RWPE1 (cell line): ENCODE data around the gene TPPP2.

ENCODE experiments used
- CTCF ChIA-PET: fragments of 350-600 bp; sonication (Branson Sonifier 250); formaldehyde crosslinking; extraction: SDS; loops from one replicate; lab custom pipeline; 2021; lab: Yijun Ruan, JAX
- POLR2A ChIA-PET: fragments of 400-600 bp; formaldehyde crosslinking; extraction: SDS; loops from one replicate; lab custom pipeline; 2020; ENCODE audit warnings: antibody characterized with exemption; ENCODE audit not compliant: low non-redundant PET; lab: Yijun Ruan, JAX
- DNase-seq: peaks from one replicate; pipeline ENCODE4 v3.0.0; 2012; ENCODE audit warnings: low spot score
- H3K27ac ChIP-seq: fragments of 450-650 bp; 2 replicates; pipeline ENCODE4 v1.5.1; 2017
- TF ChIP-seq, protein P1 (sequence below): fragments of 450-650 bp; conservative IDR thresholded peaks from 2 replicates; pipeline ENCODE4 v1.5.1; 2017; ENCODE audit warnings: low read depth, mild to moderate bottlenecking

TPPP2 gene

DNA sequence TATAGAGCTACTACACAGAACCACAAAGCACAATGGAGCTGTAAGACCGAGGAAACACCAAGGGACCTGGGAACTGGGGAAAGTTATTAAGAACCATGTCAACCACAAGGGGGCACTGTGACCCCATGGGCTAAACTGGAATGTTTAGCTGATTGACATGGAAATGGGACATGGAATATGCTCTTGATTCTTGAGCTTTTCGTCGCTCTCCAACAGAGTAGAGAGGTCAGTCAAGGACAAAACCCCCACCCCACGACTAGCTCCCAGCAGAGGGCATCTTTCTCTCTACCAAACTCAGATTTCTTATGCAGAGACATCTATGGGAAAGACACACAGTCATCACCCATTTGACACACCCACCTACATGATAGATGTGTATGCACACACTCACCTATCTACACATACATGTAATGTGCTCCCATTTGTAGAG lies 15.2 kb upstream of the TPPP2 start:
- ChIA-PET CTCF (interaction anchor here (0.5 to 5.9 kb wide), 29 partner anchors 8 to 598 kb away, joined by 3 to 83 read pairs (median 5); partner anchors contain the start of genes ARHGEF40, NDRG2, RNASE7 and RNASE8), POLR2A (interaction anchor here (0.9 kb wide), 1 partner anchor 27 kb away, joined by 3 read pairs; the partner anchor contains the start of gene RNASE7)
- H3K27ac ChIP-seq, result no peak overlapping the region
- DNase-seq, result peak; percentile 75
- TF ChIP-seq, protein P1, sequence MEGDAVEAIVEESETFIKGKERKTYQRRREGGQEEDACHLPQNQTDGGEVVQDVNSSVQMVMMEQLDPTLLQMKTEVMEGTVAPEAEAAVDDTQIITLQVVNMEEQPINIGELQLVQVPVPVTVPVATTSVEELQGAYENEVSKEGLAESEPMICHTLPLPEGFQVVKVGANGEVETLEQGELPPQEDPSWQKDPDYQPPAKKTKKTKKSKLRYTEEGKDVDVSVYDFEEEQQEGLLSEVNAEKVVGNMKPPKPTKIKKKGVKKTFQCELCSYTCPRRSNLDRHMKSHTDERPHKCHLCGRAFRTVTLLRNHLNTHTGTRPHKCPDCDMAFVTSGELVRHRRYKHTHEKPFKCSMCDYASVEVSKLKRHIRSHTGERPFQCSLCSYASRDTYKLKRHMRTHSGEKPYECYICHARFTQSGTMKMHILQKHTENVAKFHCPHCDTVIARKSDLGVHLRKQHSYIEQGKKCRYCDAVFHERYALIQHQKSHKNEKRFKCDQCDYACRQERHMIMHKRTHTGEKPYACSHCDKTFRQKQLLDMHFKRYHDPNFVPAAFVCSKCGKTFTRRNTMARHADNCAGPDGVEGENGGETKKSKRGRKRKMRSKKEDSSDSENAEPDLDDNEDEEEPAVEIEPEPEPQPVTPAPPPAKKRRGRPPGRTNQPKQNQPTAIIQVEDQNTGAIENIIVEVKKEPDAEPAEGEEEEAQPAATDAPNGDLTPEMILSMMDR, result peak; percentile 90

DNA sequence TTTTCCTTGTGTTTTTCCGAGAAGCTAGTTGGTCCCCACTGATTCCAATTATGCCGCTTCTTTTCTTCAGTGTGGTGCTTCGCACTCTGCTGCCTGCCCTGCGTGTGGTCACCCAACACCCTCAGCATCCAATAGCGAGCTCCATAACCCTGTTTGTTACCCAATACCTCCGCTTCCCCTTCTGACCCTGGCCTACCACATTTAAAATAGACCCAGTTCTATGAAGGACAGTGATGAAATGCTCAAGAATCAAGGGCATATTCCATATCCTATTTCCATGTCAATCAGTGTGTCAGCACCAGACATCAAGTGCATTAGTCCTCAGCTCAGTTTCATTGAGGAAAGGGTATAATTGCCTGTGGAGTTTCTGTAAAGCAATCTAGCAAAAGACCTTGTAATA lies 14.7 kb upstream of the TPPP2 start:
- CTCF ChIA-PET, result interaction anchor here (0.6 to 5.9 kb wide), 26 partner anchors 7 to 185 kb away, joined by 3 to 83 read pairs (median 5); partner anchors contain the start of genes ARHGEF40, NDRG2, RNASE7 and RNASE8
- no peak overlapping the region for H3K27ac ChIP-seq
- DNase-seq, result no peak
- POLR2A ChIA-PET, result no interaction called here
- TF ChIP-seq, protein P1, result no peak

DNA sequence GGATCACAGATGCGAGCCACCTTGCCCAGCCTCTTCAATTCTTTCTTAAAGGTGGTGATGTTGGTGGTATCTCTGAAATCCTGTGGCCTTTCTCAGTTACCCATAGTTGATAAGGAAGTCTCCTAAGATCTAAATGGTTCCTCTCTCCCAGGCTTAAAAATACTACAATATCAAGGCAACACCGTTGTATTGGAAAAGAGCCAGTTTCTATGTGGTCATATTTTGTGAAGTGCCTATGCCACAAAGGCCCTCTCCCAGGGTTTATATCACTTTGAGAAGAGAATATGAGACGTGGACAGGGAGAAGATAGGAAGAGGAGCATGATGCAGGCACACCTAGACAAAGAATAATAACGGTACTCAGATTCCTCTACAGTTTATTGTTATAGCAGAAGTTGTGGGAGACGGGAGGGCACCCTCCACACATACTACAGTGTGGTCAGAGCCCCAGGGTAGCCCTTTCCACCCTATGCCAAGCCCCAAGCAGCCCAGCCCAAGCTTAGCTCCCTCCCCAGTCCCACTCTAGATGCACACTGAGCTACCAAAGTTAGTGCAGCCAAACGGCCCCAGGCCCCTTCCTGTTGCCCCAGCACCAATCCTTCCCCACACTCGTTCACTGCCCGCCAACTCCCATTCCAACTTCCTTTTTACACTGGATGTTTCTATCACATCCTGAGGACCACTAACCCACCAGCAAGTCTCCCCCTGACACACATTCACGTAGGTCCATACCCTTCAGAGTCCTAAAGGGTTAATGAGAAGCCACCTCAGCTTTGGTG lies 13.4 kb upstream of the TPPP2 start:
- ChIA-PET CTCF (interaction anchor here (3.0 to 5.9 kb wide), 2 partner anchors 24 to 76 kb away, joined by 23 to 83 read pairs; partner anchors contain the start of gene RNASE7), POLR2A (no interaction called here)
- TF ChIP-seq, protein P1, result no peak
- DNase-seq, result no peak
- H3K27ac ChIP-seq, result no peak overlapping the region

DNA sequence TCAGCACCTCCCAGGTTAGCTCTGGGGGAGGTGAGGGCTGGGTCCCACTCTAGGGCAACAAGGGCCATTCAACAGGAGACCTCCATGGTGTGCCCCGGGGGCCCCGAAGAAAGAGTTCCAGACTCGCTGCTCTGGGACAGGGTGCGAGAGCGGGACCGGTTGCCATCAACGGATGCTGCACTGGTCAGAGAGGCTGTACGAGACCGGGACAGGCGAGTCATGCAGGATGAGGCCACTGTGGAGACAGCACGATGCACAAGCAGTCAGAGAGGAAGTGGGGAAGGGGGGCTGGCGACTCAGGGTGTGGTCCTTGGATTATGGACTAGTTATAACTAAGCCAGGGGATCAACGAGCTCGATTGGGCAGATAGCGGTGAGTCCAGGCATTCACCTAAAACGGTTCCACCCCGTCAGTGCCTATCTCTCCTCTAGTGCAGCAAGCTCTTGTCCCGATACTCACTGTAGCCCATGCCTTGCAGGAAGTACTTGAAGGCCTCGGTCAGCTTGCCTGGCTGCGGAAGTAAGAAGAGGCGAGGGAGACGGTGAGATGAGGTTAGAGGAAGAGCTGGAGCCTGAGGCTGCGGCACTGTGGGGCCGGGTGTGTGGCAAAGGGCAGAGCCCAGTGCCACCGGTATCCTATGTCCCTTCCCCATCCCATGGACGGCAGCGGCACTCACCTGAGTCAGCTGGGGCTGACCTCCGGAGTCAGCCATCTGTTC lies 12.3 kb upstream of the TPPP2 start:
- TF ChIP-seq, protein P1, result no peak
- no peak for DNase-seq
- ChIA-PET POLR2A (no interaction called here), CTCF (interaction anchor here (0.6 to 5.9 kb wide), 2 partner anchors 23 to 40 kb away, joined by 6 to 83 read pairs; partner anchors contain the start of genes RNASE7 and RNASE8)
- no peak overlapping the region for H3K27ac ChIP-seq

DNA sequence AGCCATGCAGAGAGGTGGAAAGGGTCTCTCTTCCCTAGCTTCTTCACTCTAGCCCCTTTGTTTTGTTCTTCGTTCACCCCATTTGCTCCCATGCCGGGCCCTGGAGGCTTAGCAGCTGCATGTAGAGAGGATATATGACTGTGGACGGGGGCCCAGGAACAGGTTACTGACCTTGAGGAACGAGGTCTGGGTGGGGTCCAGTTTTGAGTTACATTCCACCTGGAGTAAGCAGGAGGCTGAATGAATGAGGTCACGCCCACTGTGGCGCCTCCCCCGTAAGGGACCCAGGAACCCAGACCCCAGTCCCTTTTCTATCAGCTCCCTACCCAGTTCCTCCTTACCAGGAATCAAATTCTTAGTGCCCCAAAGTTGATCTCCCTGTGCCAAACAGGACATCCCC lies 11.7 kb upstream of the TPPP2 start:
- H3K27ac ChIP-seq, result no peak overlapping the region
- no peak for DNase-seq
- TF ChIP-seq, protein P1, result no peak
- ChIA-PET CTCF (interaction anchor here (2.6 to 5.9 kb wide), 2 partner anchors 22 kb away, joined by 12 to 83 read pairs; partner anchors contain the start of gene RNASE7), POLR2A (interaction anchor here (0.7 kb wide), 1 partner anchor 24 kb away, joined by 3 read pairs; the partner anchor contains the start of gene RNASE7)

DNA sequence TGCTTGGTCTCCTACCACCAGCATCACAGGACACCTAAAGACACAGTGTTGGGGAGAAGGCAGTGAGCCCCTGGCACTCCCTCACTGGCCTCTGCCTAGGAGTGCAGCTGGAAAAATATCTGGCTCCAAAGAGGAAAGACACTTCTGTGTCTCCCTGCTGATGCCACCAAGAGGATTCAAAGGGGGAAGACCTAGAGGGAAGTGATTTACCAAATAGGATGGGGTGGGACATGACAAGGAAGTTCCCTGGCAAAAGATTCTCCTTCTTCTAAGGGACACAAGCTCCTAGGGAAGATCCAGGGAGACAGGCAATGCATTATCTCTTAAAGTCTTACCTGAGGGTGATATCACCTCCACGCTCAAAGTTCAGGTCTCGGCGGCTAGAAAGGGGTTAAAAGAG lies 11.2 kb upstream of the TPPP2 start:
- DNase-seq, result no peak
- ChIA-PET CTCF (interaction anchor here (2.6 kb wide), 1 partner anchor 21 kb away, joined by 12 read pairs; no protein-coding TSS in a partner anchor), POLR2A (interaction anchor here (0.7 kb wide), 1 partner anchor 23 kb away, joined by 3 read pairs; the partner anchor contains the start of gene RNASE7)
- TF ChIP-seq, protein P1, result no peak
- H3K27ac ChIP-seq, result no peak overlapping the region
